Activated CD8-positive, alpha-beta memory T cell treated with anti-CD3 and anti-CD28 coated beads, Interleukin-2, amount 50 U/mL, for 1 hour (primary cell): ENCODE measurements around the gene SMAD9.

Experiments used
- DNase-seq: peaks from one replicate; pipeline ENCODE4 v3.0.0-alpha.2; 2020; ENCODE audit errors: extremely low read depth

SMAD9 gene

GRCh38 chr13:36817996-36818803 lies 101.8 kb downstream of the SMAD9 start:
- DNase-seq, result no peak

GRCh38 chr13:36815062-36815461 lies 105.0 kb downstream of the SMAD9 start:
- DNase-seq, result no peak

- no peak for DNase-seq
These were observed 105.6 kb downstream of the SMAD9 start for GRCh38 chr13:36814465-36814864.

GRCh38 chr13:36813225-36813624 lies 106.8 kb downstream of the SMAD9 start:
- no peak for DNase-seq

GRCh38 chr13:36807616-36808015 lies 112.4 kb downstream of the SMAD9 start:
- no peak for DNase-seq

- DNase-seq, result no peak
These were observed 113.9 kb downstream of the SMAD9 start for GRCh38 chr13:36806102-36806501.

GRCh38 chr13:36804588-36804987 lies 115.5 kb downstream of the SMAD9 start:
- no peak for DNase-seq

- DNase-seq, result no peak
These were observed 119.0 kb downstream of the SMAD9 start for GRCh38 chr13:36801035-36801434.

GRCh38 chr13:36796052-36796451 lies 124.0 kb downstream of the SMAD9 start:
- no peak for DNase-seq

GRCh38 chr13:36795463-36795862 lies 124.6 kb downstream of the SMAD9 start:
- DNase-seq, result no peak
